GM12891 (cell line): ENCODE data around the gene CRYGD.

Experiments used
- POLR2A ChIP-seq: IDR thresholded peaks from 2 replicates; pipeline ENCODE4 v1.6.1; 2011; ENCODE audit warnings: low read depth, low read length, control low read depth
- POLR2AphosphoS5 ChIP-seq: IDR thresholded peaks from 2 replicates; pipeline ENCODE4 v1.6.1; 2011; ENCODE audit warnings: low read depth, low read length, control low read depth

- no peak for TF ChIP-seq POLR2A
- no peak for TF ChIP-seq POLR2AphosphoS5
Measured at GRCh38 chr2:208163489-208163888, 39.2 kb upstream of the CRYGD start, which contains the start of gene CRYGA.
